HCT116 (cell line): ENCODE data around the gene RAD51D. TPM values are rescaled to one million over a fixed set of nuclear protein-coding genes. Genes with fewer than 3 reads are reported as not detected.

Experiments
- ATAC-seq: fragments of 200-7000 bp; cut with Tn5 transposase; 2 replicates; pipeline ENCODE4 v1.9.1; 2020; ENCODE audit warnings: mild to moderate bottlenecking, moderate library complexity
- BruUV-seq: library from RNA; stranded (reverse); fragments of 400-500 nt; replicated peaks from 2 replicates; lab custom pipeline; 2021; lab: Mats Ljungman, UMichigan
- CTCF ChIA-PET: fragments of 300-600 bp; sonication (Branson Sonifier 250); formaldehyde crosslinking; loops from one replicate; lab custom pipeline; 2021; ENCODE audit warnings: antibody characterized with exemption; lab: Charles Lee
- POLR2A ChIA-PET: fragments of 300-600, 350-600 bp; sonication (Branson Sonifier 250); formaldehyde crosslinking; loops from one replicate; lab custom pipeline; 2021; ENCODE audit warnings: antibody characterized with exemption; lab: Charles Lee
- RAD21 ChIA-PET, 2 experiments: fragments of 300-600 bp; sonication (Branson Sonifier 250); formaldehyde crosslinking; loops; one replicate each; lab custom pipeline; 2023; ENCODE audit warnings: low total read pairs in 2 of 2; ENCODE audit not compliant: uncharacterized antibody in 2 of 2, unreplicated experiment in 2 of 2, low non-redundant PET in 1 of 2; lab: Charles Lee
- DNase-seq: peaks from one replicate; pipeline ENCODE4 v3.0.0-alpha.2; 2010; ENCODE audit warnings: low read depth, low spot score
- H2AFZ ChIP-seq: fragments of 200-600 bp; shearing (Covaris generic), sonication (generic); 2 replicates; pipeline ENCODE4 v1.6.1; 2017; ENCODE audit warnings: low read depth, mixed run types, mixed read lengths, antibody characterized with exemption, low read length; ENCODE audit not compliant: poor library complexity, severe bottlenecking
- H3K27ac ChIP-seq: 2 replicates; pipeline ENCODE4 v1.5.1; 2012; ENCODE audit warnings: low read depth, low read length
- H3K27me3 ChIP-seq: fragments of 200-600 bp; sonication (generic); 2 replicates; pipeline ENCODE4 v1.6.1; 2016; ENCODE audit warnings: mixed run types, low read length, mixed read lengths; ENCODE audit not compliant: insufficient read depth
- H3K36me3 ChIP-seq, 2 experiments: fragments of 200-500 bp in 1 of 2; fragments of 200-600 bp in 1 of 2; sonication (Bioruptor generic) in 1 of 2; sonication (generic) in 1 of 2; 2 replicates each; pipeline versions ENCODE4 v1.5.1 to v1.6.1; 2014 to 2016; ENCODE audit warnings: low read length in 2 of 2, inconsistent platforms in 1 of 2, mixed read lengths in 1 of 2, mixed run types in 1 of 2; ENCODE audit not compliant: insufficient read depth in 2 of 2, control insufficient read depth in 1 of 2
- H3K4me1 ChIP-seq, 2 experiments: fragments of 200-600 bp in 1 of 2; sonication (generic) in 1 of 2; 2 replicates each; pipeline versions ENCODE4 v1.5.1 to v1.6.1; 2012 to 2017; ENCODE audit warnings: low read length in 2 of 2, inconsistent platforms in 1 of 2, mild to moderate bottlenecking in 1 of 2, mixed read lengths in 1 of 2, mixed run types in 1 of 2, moderate library complexity in 1 of 2; ENCODE audit not compliant: insufficient read depth in 2 of 2, control insufficient read depth in 1 of 2
- H3K4me2 ChIP-seq: fragments of 200-600 bp; sonication (generic); 2 replicates; pipeline ENCODE4 v1.6.1; 2017; ENCODE audit warnings: mixed run types, low read length, mixed read lengths
- H3K4me3 ChIP-seq, 2 experiments: fragments of 200-600 bp in 1 of 2; sonication (generic) in 1 of 2; replicated peaks in 1 of 2; 2 replicates each; pipeline ENCODE4 v1.5.1; 2011 to 2016; ENCODE audit warnings: low read length in 2 of 2, control low read depth in 1 of 2, low read depth in 1 of 2, mild to moderate bottlenecking in 1 of 2, mixed read lengths in 1 of 2, mixed run types in 1 of 2
- H3K79me2 ChIP-seq: fragments of 200-600 bp; sonication (generic); 2 replicates; pipeline ENCODE4 v1.6.1; 2017; ENCODE audit warnings: mild to moderate bottlenecking, mixed run types, low read length, moderate library complexity, mixed read lengths; ENCODE audit not compliant: insufficient read depth
- H3K9ac ChIP-seq: fragments of 200-600 bp; sonication (generic); 2 replicates; pipeline ENCODE4 v1.6.1; 2016; ENCODE audit warnings: low read length, mixed read lengths
- H3K9me2 ChIP-seq: fragments of 200-600 bp; sonication (generic), shearing (Covaris generic); 2 replicates; pipeline ENCODE4 v1.6.1; 2017; ENCODE audit warnings: mixed run types, mild to moderate bottlenecking, moderate library complexity; ENCODE audit not compliant: insufficient read depth
- H3K9me3 ChIP-seq, 2 experiments: fragments of 200-500 bp in 1 of 2; fragments of 200-600 bp in 1 of 2; sonication (Bioruptor generic) in 1 of 2; sonication (generic) in 1 of 2; 2 replicates each; pipeline ENCODE4 v1.6.1; 2014 to 2017; ENCODE audit warnings: low read length in 2 of 2, mixed read lengths in 2 of 2, inconsistent platforms in 1 of 2, low read depth in 1 of 2, mild to moderate bottlenecking in 1 of 2, mixed run types in 1 of 2, moderate library complexity in 1 of 2; ENCODE audit not compliant: control insufficient read depth in 1 of 2, insufficient read depth in 1 of 2
- H4K20me1 ChIP-seq: fragments of 200-600 bp; sonication (generic), shearing (Covaris generic); 2 replicates; pipeline ENCODE4 v1.6.1; 2017; ENCODE audit warnings: mixed run types, mild to moderate bottlenecking, moderate library complexity; ENCODE audit not compliant: insufficient read depth
- ATF3 ChIP-seq: IDR thresholded peaks from 2 replicates; pipeline ENCODE4 v1.6.1; 2012
- CBX3 ChIP-seq: IDR thresholded peaks from 2 replicates; pipeline ENCODE4 v1.6.1; 2012; ENCODE audit warnings: low read depth
- CEBPB ChIP-seq: IDR thresholded peaks from 2 replicates; pipeline ENCODE4 v1.6.1; 2012; ENCODE audit warnings: low read depth
- CTCF ChIP-seq, 3 experiments: fragments of 200-600 bp in 1 of 3; sonication (generic) in 1 of 3; IDR thresholded peaks in 2 of 3; conservative IDR thresholded peaks in 1 of 3; 2 replicates each; pipeline ENCODE4 v1.5.1; 2012 to 2017; ENCODE audit warnings: low read depth in 2 of 3, low read length in 2 of 3, antibody characterized with exemption in 1 of 3, borderline replicate concordance in 1 of 3, control low read depth in 1 of 3, mild to moderate bottlenecking in 1 of 3, mixed read lengths in 1 of 3, mixed run types in 1 of 3, moderate library complexity in 1 of 3; ENCODE audit not compliant: insufficient read depth in 1 of 3
- EGR1 ChIP-seq: IDR thresholded peaks from 2 replicates; pipeline ENCODE4 v1.6.1; 2012; ENCODE audit warnings: low read depth
- ELF1 ChIP-seq: IDR thresholded peaks from 2 replicates; pipeline ENCODE4 v1.6.1; 2012; ENCODE audit warnings: low read depth, borderline replicate concordance
- EZH2 ChIP-seq: fragments of 200-600 bp; sonication (generic); IDR thresholded peaks from 2 replicates; pipeline ENCODE4 v1.6.1; 2017; ENCODE audit warnings: antibody characterized with exemption, mixed run types
- EZH2phosphoT487 ChIP-seq: fragments of 200-600 bp; IDR thresholded peaks from 2 replicates; pipeline ENCODE4 v1.6.1; 2018; ENCODE audit warnings: antibody characterized with exemption, borderline replicate concordance
- FOSL1 ChIP-seq: IDR thresholded peaks from 2 replicates; pipeline ENCODE4 v1.6.1; 2012; ENCODE audit warnings: low read depth
- MAX ChIP-seq: IDR thresholded peaks from 2 replicates; pipeline ENCODE4 v1.6.1; 2012
- POLR2A ChIP-seq: IDR thresholded peaks from 2 replicates; pipeline ENCODE4 v1.7.0; 2011; ENCODE audit warnings: borderline replicate concordance; ENCODE audit not compliant: insufficient read depth, insufficient read length; ENCODE audit errors: extremely low read depth
- POLR2AphosphoS5 ChIP-seq: IDR thresholded peaks from 2 replicates; pipeline ENCODE4 v1.6.1; 2011; ENCODE audit warnings: mild to moderate bottlenecking, low read depth, low read length, moderate library complexity
- RAD21 ChIP-seq: IDR thresholded peaks from 2 replicates; pipeline ENCODE4 v1.6.1; 2012; ENCODE audit warnings: low read depth, mild to moderate bottlenecking
- REST ChIP-seq: IDR thresholded peaks from 2 replicates; pipeline ENCODE4 v1.6.1; 2012; ENCODE audit warnings: low read depth
- SIN3A ChIP-seq: IDR thresholded peaks from 2 replicates; pipeline ENCODE4 v1.6.1; 2012; ENCODE audit warnings: low read depth
- SP1 ChIP-seq: IDR thresholded peaks from 2 replicates; pipeline ENCODE4 v1.6.1; 2012; ENCODE audit warnings: low read depth
- TCF7L2 ChIP-seq: IDR thresholded peaks from 2 replicates; pipeline ENCODE4 v1.7.0; 2011; ENCODE audit warnings: borderline replicate concordance, inconsistent platforms; ENCODE audit not compliant: insufficient read depth, insufficient read length; ENCODE audit errors: extremely low read depth
- ZFX ChIP-seq: fragments of 450-650 bp; IDR thresholded peaks from 2 replicates; pipeline ENCODE4 v1.6.1; 2017
- ZNF274 ChIP-seq: fragments of 200-500 bp; sonication (Bioruptor generic); IDR thresholded peaks from 2 replicates; pipeline ENCODE4 v1.6.1; 2014; ENCODE audit warnings: mild to moderate bottlenecking, low read depth, low read length, inconsistent platforms
- intact Hi-C: fragments of 100-400 bp; cut with micrococcal nuclease; formaldehyde crosslinking; loops from 2 replicates; pipeline ENCODE4 v1.10.0; 2022
- total RNA-seq: library from RNA; stranded (reverse); gene quantifications from one replicate; pipeline ENCODE4 v1.2.1, GENCODE V29; 2021; ENCODE audit not compliant: unreplicated experiment

The RAD51D gene
- total RNA-seq, 1 experiment from 2014 or later = 12.9 TPM

GRCh38 chr17:35052780-35053179 is 66.9 kb downstream of the RAD51D start:
- Histone ChIP-seq H3K36me3 (no peaks in the 10 kb centered on the region), H3K9ac (no peak overlapping the region), H3K27me3 (no peaks in the 10 kb centered on the region), H2AFZ (no peak overlapping the region), H3K9me2 (no peaks in the 10 kb centered on the region), H3K27ac (no peak overlapping the region), H3K4me2 (no peak overlapping the region), H3K4me3 (no peak overlapping the region), H3K9me3 (no peaks in the 10 kb centered on the region), H4K20me1 (no peaks in the 10 kb centered on the region), H3K4me1 (peaks cover 10 to 11% of the 10 kb centered on the region in 2 experiments; a peak in 3 of 4 replicates), H3K79me2 (peaks cover 25% of the 10 kb centered on the region)
- RAD21 ChIA-PET = interaction anchor here in 1 of 2 experiments (1.0 kb wide), 1 partner anchor 10 kb away, joined by 4 read pairs; no protein-coding TSS in a partner anchor
- CTCF ChIA-PET = no interaction called here
- POLR2A ChIA-PET = interaction anchor here (0.9 kb wide), 1 partner anchor 11 kb away, joined by 3 read pairs; the partner anchor contains the start of gene RFFL
- BruUV-seq = no TSS peak
- DNase-seq (no peak), ATAC-seq (no peak)
- intact Hi-C loops = no loop called here
- TF ChIP-seq MAX (no peak), ELF1 (no peak), SP1 (no peak), EZH2phosphoT487 (no peak), CBX3 (no peak), TCF7L2 (no peak), SIN3A (no peak), ZFX (no peak), EGR1 (no peak), REST (no peak), CEBPB (no peak), CTCF (IDR thresholded peaks at IDR 0.05 in 2 of 3, conservative IDR thresholded peaks at IDR 0.05 in 1 of 3; ENCODE audit: borderline replicate concordance in 1 of 3, insufficient read depth in 1 of 3, low read depth in 2 of 3, low read length in 2 of 3) (no peak), FOSL1 (no peak), ATF3 (no peak), RAD21 (no peak), POLR2AphosphoS5 (no peak), ZNF274 (no peak), POLR2A (no peak), EZH2 (no peak)
